H9 (cell line): ENCODE data around the gene MCU. TPM values are rescaled to one million over a fixed set of nuclear protein-coding genes. Genes with fewer than 3 reads are reported as not detected.

Source experiments
- DNase-seq: peaks from one replicate; pipeline ENCODE4 v3.0.0-alpha.2; 2017
- H2AFZ ChIP-seq: one replicate; pipeline ENCODE4 v1.6.1; 2013; ENCODE audit warnings: mild to moderate bottlenecking, low read length, control low read depth, moderate library complexity
- H2AK5ac ChIP-seq: 2 replicates; pipeline ENCODE4 v1.6.1; 2013; ENCODE audit warnings: low read length, control low read depth, mixed read lengths; ENCODE audit not compliant: insufficient read length
- H2BK120ac ChIP-seq: one replicate; pipeline ENCODE4 v1.6.1; 2013; ENCODE audit warnings: low read depth, mild to moderate bottlenecking, low read length, control low read depth, inconsistent platforms; ENCODE audit not compliant: poor library complexity, severe bottlenecking
- H2BK12ac ChIP-seq: 2 replicates; pipeline ENCODE4 v1.6.1; 2013; ENCODE audit warnings: low read length, control low read depth, mixed read lengths, low read depth; ENCODE audit not compliant: insufficient read length
- H2BK15ac ChIP-seq: 2 replicates; pipeline ENCODE4 v1.6.1; 2013; ENCODE audit warnings: low read depth, low read length, control low read depth
- H2BK20ac ChIP-seq: one replicate; pipeline ENCODE4 v1.6.1; 2013; ENCODE audit warnings: low read depth, mild to moderate bottlenecking, low read length, control low read depth, inconsistent platforms; ENCODE audit not compliant: poor library complexity, severe bottlenecking
- H2BK5ac ChIP-seq: 2 replicates; pipeline ENCODE4 v1.6.1; 2013; ENCODE audit warnings: low read length, control low read depth, mixed read lengths; ENCODE audit not compliant: insufficient read length
- H3K14ac ChIP-seq: 2 replicates; pipeline ENCODE4 v1.6.1; 2013; ENCODE audit warnings: low read length, control low read depth; ENCODE audit not compliant: insufficient read depth
- H3K18ac ChIP-seq: 2 replicates; pipeline ENCODE4 v1.6.1; 2013; ENCODE audit warnings: low read depth, mild to moderate bottlenecking, mixed read lengths, low read length, control low read depth; ENCODE audit not compliant: insufficient read length
- H3K23ac ChIP-seq: 2 replicates; pipeline ENCODE4 v1.6.1; 2013; ENCODE audit warnings: low read length, control low read depth, mixed read lengths, low read depth; ENCODE audit not compliant: insufficient read length
- H3K23me2 ChIP-seq: 2 replicates; pipeline ENCODE4 v1.6.1; 2013; ENCODE audit warnings: low read depth, mild to moderate bottlenecking, mixed read lengths, low read length, control low read depth; ENCODE audit not compliant: insufficient read length, poor library complexity, severe bottlenecking
- H3K27ac ChIP-seq: 2 replicates; pipeline ENCODE4 v1.5.1; 2013; ENCODE audit warnings: low read length, control low read depth, mixed read lengths, low read depth; ENCODE audit not compliant: insufficient read length
- H3K27me3 ChIP-seq: 2 replicates; pipeline ENCODE4 v1.6.1; 2013; ENCODE audit warnings: low read length, control low read depth, inconsistent platforms; ENCODE audit not compliant: insufficient read depth
- H3K4ac ChIP-seq: 2 replicates; pipeline ENCODE4 v1.6.1; 2013; ENCODE audit warnings: low read depth, mild to moderate bottlenecking, control low read depth, inconsistent platforms, low read length, moderate library complexity
- H3K4me1 ChIP-seq: 2 replicates; pipeline ENCODE4 v1.6.1; 2013; ENCODE audit warnings: low read length, control low read depth, inconsistent platforms; ENCODE audit not compliant: insufficient read depth
- H3K4me2 ChIP-seq: 2 replicates; pipeline ENCODE4 v1.6.1; 2013; ENCODE audit warnings: low read length, control low read depth, mixed read lengths; ENCODE audit not compliant: insufficient read length, insufficient read depth
- H3K56ac ChIP-seq: 2 replicates; pipeline ENCODE4 v1.6.1; 2013; ENCODE audit warnings: low read depth, mild to moderate bottlenecking, mixed read lengths, low read length, control low read depth; ENCODE audit not compliant: insufficient read length
- H3K79me1 ChIP-seq: 2 replicates; pipeline ENCODE4 v1.6.1; 2013; ENCODE audit warnings: low read depth, mild to moderate bottlenecking, moderate library complexity, low read length, control low read depth, inconsistent platforms; ENCODE audit not compliant: insufficient read depth, poor library complexity, severe bottlenecking
- H3K79me2 ChIP-seq: 2 replicates; pipeline ENCODE4 v1.6.1; 2013; ENCODE audit warnings: low read length, control low read depth, inconsistent platforms; ENCODE audit not compliant: insufficient read depth
- H3K9ac ChIP-seq: 2 replicates; pipeline ENCODE4 v1.6.1; 2013; ENCODE audit warnings: low read length, control low read depth, mixed read lengths; ENCODE audit not compliant: insufficient read length; ENCODE audit errors: extremely low read depth
- H3K9me3 ChIP-seq: one replicate; pipeline ENCODE4 v1.6.1; 2013; ENCODE audit warnings: low read depth, low read length, inconsistent platforms; ENCODE audit not compliant: control insufficient read depth
- H3T11ph ChIP-seq: one replicate; pipeline ENCODE4 v1.6.1; 2013; ENCODE audit warnings: mild to moderate bottlenecking, low read length, control low read depth, inconsistent platforms
- H4K20me1 ChIP-seq: one replicate; pipeline ENCODE4 v1.6.1; 2013; ENCODE audit not compliant: control insufficient read depth, insufficient read length, insufficient read depth
- H4K5ac ChIP-seq: 2 replicates; pipeline ENCODE4 v1.6.1; 2013; ENCODE audit warnings: low read depth, mild to moderate bottlenecking, mixed read lengths, low read length, control low read depth; ENCODE audit not compliant: insufficient read length
- H4K8ac ChIP-seq: replicated peaks from 2 replicates; pipeline ENCODE4 v1.6.1; 2013; ENCODE audit warnings: low read length, control low read depth, mixed read lengths, low read depth; ENCODE audit not compliant: insufficient read length
- H4K91ac ChIP-seq: 2 replicates; pipeline ENCODE4 v1.6.1; 2013; ENCODE audit warnings: low read depth, mild to moderate bottlenecking, moderate library complexity, mixed read lengths, low read length, control low read depth; ENCODE audit not compliant: insufficient read length
- H3K27ac Mint-ChIP-seq, 3 experiments: 2 replicates in 2 of 3; 3 replicates in 1 of 3; pipeline ENCODE4 v1.8.0; 2020 to 2021; ENCODE audit warnings: mixed read lengths in 3 of 3, mild to moderate bottlenecking in 1 of 3, moderate library complexity in 1 of 3
- H3K27me3 Mint-ChIP-seq: 2 replicates; pipeline ENCODE4 v1.8.0; 2021; ENCODE audit warnings: low read depth, mild to moderate bottlenecking, moderate library complexity, mixed read lengths
- H3K36me3 Mint-ChIP-seq, 3 experiments: 2 replicates in 2 of 3; 3 replicates in 1 of 3; pipeline ENCODE4 v1.8.0; 2020 to 2021; ENCODE audit warnings: low read depth in 3 of 3, mixed read lengths in 3 of 3; ENCODE audit not compliant: insufficient read depth in 1 of 3
- H3K4me1 Mint-ChIP-seq, 2 experiments: 2 replicates each; pipeline ENCODE4 v1.8.0; 2020; ENCODE audit warnings: mixed read lengths in 2 of 2
- H3K4me3 Mint-ChIP-seq, 2 experiments: 2 replicates in 1 of 2; 3 replicates in 1 of 2; pipeline ENCODE4 v1.8.0; 2020 to 2021; ENCODE audit warnings: mild to moderate bottlenecking in 2 of 2, mixed read lengths in 2 of 2, moderate library complexity in 1 of 2
- H3K9me3 Mint-ChIP-seq, 2 experiments: 2 replicates in 1 of 2; 3 replicates in 1 of 2; pipeline ENCODE4 v1.8.0; 2020; ENCODE audit warnings: mild to moderate bottlenecking in 2 of 2, mixed read lengths in 2 of 2, moderate library complexity in 1 of 2
- WGBS: extraction: QIAGEN DNeasy Blood & Tissue Kit; methylation state at CpG from one replicate; pipeline ENCODE4 v1.1.7; 2013; ENCODE audit warnings: missing lambda C conversion rate, low lambda C conversion rate, mixed read lengths; ENCODE audit not compliant: insufficient read length; ENCODE audit errors: extremely low coverage; 5-methylcytosine and 5-hydroxymethylcytosine counted together
- total RNA-seq: library from RNA; stranded (reverse); gene quantifications from 2 replicates; pipeline ENCODE4 v1.2.1, GENCODE V29; 2021
- TF ChIP-seq, protein P1 (sequence below): fragments of 200-600 bp; sonication (generic); conservative IDR thresholded peaks from 3 replicates; pipeline ENCODE4 v1.8.0; 2021; ENCODE audit warnings: antibody characterized with exemption, mild to moderate bottlenecking

MCU gene
- total RNA-seq, 1 experiment from 2014 or later: 36.6 TPM

DNA sequence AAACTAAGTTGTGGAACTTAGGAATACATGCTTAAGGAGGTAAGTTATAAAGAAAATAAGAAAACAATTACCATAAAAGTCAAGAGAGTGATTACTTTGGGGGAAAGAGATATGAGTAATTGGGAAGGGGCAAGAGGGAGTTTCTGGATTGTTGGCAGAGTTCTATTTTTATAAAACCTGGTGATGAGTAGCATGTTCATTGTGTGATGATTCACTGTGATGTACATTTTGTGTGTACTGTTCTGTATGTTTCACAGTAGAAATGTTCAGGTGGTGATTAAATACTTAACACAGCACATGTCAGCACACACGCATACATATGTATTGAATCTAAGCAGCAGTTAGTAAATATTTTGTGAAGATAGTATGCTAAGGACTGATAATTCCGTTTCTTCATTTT, 191.9 kb downstream of the MCU start:
- TF ChIP-seq, protein P1, sequence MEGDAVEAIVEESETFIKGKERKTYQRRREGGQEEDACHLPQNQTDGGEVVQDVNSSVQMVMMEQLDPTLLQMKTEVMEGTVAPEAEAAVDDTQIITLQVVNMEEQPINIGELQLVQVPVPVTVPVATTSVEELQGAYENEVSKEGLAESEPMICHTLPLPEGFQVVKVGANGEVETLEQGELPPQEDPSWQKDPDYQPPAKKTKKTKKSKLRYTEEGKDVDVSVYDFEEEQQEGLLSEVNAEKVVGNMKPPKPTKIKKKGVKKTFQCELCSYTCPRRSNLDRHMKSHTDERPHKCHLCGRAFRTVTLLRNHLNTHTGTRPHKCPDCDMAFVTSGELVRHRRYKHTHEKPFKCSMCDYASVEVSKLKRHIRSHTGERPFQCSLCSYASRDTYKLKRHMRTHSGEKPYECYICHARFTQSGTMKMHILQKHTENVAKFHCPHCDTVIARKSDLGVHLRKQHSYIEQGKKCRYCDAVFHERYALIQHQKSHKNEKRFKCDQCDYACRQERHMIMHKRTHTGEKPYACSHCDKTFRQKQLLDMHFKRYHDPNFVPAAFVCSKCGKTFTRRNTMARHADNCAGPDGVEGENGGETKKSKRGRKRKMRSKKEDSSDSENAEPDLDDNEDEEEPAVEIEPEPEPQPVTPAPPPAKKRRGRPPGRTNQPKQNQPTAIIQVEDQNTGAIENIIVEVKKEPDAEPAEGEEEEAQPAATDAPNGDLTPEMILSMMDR: no peak
- Histone ChIP-seq H3K27ac (no peak overlapping the region), H3K4me1 (peaks cover 9% of the 10 kb centered on the region; the same call in 1 of the 2 replicates), H3K9me3 (peaks cover 5% of the 10 kb centered on the region), H3K4ac (no peak overlapping the region), H2AK5ac (no peak overlapping the region), H3K14ac (no peak overlapping the region), H4K8ac (no peak overlapping the region), H2BK15ac (no peak overlapping the region), H3K79me1 (no peaks in the 10 kb centered on the region), H2BK12ac (no peak overlapping the region), H4K5ac (no peak overlapping the region), H2BK5ac (no peak overlapping the region), H3K79me2 (no peaks in the 10 kb centered on the region), H3K23ac (no peak overlapping the region), H2BK20ac (no peak overlapping the region), H3K9ac (no peak overlapping the region), H3K56ac (no peak overlapping the region), H3K18ac (no peak overlapping the region), H3K23me2 (no peaks in the 10 kb centered on the region), H2BK120ac (no peak overlapping the region), H4K20me1 (no peaks in the 10 kb centered on the region), H3K4me2 (no peak overlapping the region), H2AFZ (no peak overlapping the region), H3T11ph (no peak overlapping the region), H3K27me3 (no peaks in the 10 kb centered on the region), H4K91ac (no peak overlapping the region)
- H3K4me3 Mint-ChIP-seq: no peak overlapping the region
- H3K4me1 Mint-ChIP-seq: peaks cover 46 to 52% of the 10 kb centered on the region in 2 experiments
- H3K36me3 Mint-ChIP-seq: peaks cover 49 to 72% (median 50%) of the 10 kb centered on the region in 3 experiments
- no peaks in the 10 kb centered on the region; the same call in 1 of the 2 replicates for H3K27me3 Mint-ChIP-seq
- no peak for DNase-seq
- H3K9me3 Mint-ChIP-seq: peaks cover 10 to 24% of the 10 kb centered on the region in 2 experiments; a peak in 4 of 5 replicates
- peak overlapping the region in 1 of 3 experiments; percentile 38; a peak in 4 of 7 replicates for H3K27ac Mint-ChIP-seq
- no CpG with 5 or more reads among the region's 2 CpGs for WGBS
